ENCODE measurements around the gene HLA-DPB1. TPM values are rescaled to one million over a fixed set of nuclear protein-coding genes. Genes with fewer than 3 reads are reported as not detected.

HLA-DPB1 gene
- total RNA-seq, 4 donors from 2014 or later, result 33.8 to 44.7 (median 41.0) TPM

- 58 to 65% methylated on average over 3 of the region's 3 CpGs for WGBS, 2 donors
- intact Hi-C loops (cut with DNase I), result loop anchor here (5.0 kb wide), 1 partner anchor 127 kb away; no protein-coding TSS in a partner anchor
- H3K27me3 ChIP-seq, result peaks cover 4% of the 10 kb centered on the region
- H3K27ac ChIP-seq, result no peak overlapping the region
- TF ChIP-seq, protein P1, sequence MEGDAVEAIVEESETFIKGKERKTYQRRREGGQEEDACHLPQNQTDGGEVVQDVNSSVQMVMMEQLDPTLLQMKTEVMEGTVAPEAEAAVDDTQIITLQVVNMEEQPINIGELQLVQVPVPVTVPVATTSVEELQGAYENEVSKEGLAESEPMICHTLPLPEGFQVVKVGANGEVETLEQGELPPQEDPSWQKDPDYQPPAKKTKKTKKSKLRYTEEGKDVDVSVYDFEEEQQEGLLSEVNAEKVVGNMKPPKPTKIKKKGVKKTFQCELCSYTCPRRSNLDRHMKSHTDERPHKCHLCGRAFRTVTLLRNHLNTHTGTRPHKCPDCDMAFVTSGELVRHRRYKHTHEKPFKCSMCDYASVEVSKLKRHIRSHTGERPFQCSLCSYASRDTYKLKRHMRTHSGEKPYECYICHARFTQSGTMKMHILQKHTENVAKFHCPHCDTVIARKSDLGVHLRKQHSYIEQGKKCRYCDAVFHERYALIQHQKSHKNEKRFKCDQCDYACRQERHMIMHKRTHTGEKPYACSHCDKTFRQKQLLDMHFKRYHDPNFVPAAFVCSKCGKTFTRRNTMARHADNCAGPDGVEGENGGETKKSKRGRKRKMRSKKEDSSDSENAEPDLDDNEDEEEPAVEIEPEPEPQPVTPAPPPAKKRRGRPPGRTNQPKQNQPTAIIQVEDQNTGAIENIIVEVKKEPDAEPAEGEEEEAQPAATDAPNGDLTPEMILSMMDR (IDR thresholded peaks at IDR 0.05), result no peak
- no peak for TF ChIP-seq POLR2A (IDR thresholded peaks at IDR 0.05)
- H3K9me3 ChIP-seq, result no peaks in the 10 kb centered on the region
- no peaks in the 10 kb centered on the region for H3K4me1 ChIP-seq
- H3K36me3 ChIP-seq, result no peaks in the 10 kb centered on the region
- no peak for DNase-seq
- no peak overlapping the region for H3K4me3 ChIP-seq (replicated peaks in 1 of 3)
These were observed 44.2 kb downstream of the HLA-DPB1 start for GRCh38 chr6:33120001-33120400.

DNA sequence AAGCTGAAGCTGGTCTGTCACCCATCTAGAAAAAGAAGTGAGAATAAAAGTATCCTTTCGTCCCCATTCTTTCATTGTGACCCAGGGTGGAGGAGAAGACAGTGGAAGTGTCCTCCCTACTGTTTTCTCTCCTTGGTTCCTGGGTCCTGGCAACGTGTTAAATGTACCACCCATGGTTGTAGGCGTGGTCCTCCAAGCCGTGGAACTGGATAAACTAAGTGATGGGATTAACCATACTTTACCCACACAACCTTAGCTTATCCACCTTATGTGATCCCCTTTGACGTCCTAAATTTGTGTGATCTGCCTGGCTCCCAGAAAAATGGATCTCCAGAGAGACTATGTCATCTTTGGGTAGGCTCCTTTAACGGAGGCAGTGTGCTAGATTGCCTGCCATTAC, 47.4 kb downstream of the HLA-DPB1 start:
- no peaks in the 10 kb centered on the region for H3K27me3 ChIP-seq
- no peaks in the 10 kb centered on the region for H3K4me1 ChIP-seq
- 72 to 84% methylated on average over 6 of the region's 6 CpGs for WGBS, 2 donors
- H3K9me3 ChIP-seq, result no peaks in the 10 kb centered on the region
- no peak overlapping the region for H3K4me3 ChIP-seq (replicated peaks in 1 of 3)
- no peak overlapping the region for H3K27ac ChIP-seq
- intact Hi-C loops (cut with DNase I), result loop anchor here (5.0 kb wide), 1 partner anchor 124 kb away; no protein-coding TSS in a partner anchor
- TF ChIP-seq, protein P1 (IDR thresholded peaks at IDR 0.05), result no peak
- no peak for TF ChIP-seq POLR2A (IDR thresholded peaks at IDR 0.05)
- no peak for DNase-seq
- H3K36me3 ChIP-seq, result no peaks in the 10 kb centered on the region

DNA sequence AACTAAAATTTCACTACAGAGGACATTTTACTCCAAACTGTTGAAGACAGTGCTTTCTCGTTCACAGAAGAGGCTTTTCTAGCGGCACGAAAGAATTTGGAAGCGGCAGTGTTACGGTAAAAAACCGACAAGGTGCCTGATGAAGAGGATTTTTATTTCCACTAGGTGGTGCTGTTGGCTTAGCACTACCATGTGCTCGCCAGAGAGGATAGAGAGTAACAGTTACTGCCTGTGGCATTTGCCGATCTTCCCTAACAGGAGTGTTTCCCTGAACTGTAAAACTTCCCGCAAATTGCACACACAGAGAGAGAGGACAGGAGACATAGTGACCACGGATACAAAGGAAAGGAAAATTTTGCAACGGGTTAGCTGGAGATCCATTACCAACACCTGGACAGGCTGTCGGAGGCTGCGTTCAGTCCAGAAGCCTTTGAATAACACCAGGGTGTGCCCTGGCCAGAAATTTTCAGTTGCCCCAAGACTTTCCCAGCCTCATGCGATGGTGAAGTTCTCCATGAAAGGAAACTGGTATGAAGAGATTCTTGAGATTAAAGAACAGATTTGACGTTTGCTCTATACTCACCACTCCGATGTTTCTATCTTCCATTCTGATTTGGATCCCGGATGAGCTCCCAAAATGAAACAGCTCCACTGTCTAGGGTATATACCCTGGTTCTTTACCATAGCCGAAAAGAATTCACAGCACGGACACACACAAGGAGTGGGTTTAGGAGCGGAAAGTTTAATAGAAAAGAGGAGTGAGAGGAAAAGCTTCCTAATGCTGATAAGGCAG, 48.1 kb downstream of the HLA-DPB1 start:
- TF ChIP-seq, protein P1 (IDR thresholded peaks at IDR 0.05), result peak in 3 of 6 experiments; percentile 6 to 39 (median 32)
- no peak for TF ChIP-seq POLR2A (IDR thresholded peaks at IDR 0.05)
- no peak for DNase-seq
- 77 to 83% methylated on average over 20 of the region's 20 CpGs for WGBS, 2 donors
- Histone ChIP-seq H3K4me3 (replicated peaks in 1 of 3) (no peak overlapping the region), H3K36me3 (no peaks in the 10 kb centered on the region), H3K27ac (no peak overlapping the region), H3K4me1 (no peaks in the 10 kb centered on the region), H3K27me3 (no peaks in the 10 kb centered on the region), H3K9me3 (no peaks in the 10 kb centered on the region)
- intact Hi-C loops (cut with DNase I), result loop anchor here (5.0 kb wide), 1 partner anchor 123 kb away; no protein-coding TSS in a partner anchor

- no peaks in the 10 kb centered on the region for H3K36me3 ChIP-seq
- 72 to 91% methylated on average over 4 of the region's 4 CpGs for WGBS, 2 donors
- H3K4me3 ChIP-seq (replicated peaks in 1 of 3), result no peak overlapping the region
- no peaks in the 10 kb centered on the region for H3K4me1 ChIP-seq
- no peaks in the 10 kb centered on the region for H3K9me3 ChIP-seq
- TF ChIP-seq, protein P1 (IDR thresholded peaks at IDR 0.05), result no peak
- TF ChIP-seq POLR2A (IDR thresholded peaks at IDR 0.05), result no peak
- no peak for DNase-seq
- intact Hi-C loops (cut with DNase I), result loop anchor here (5.0 kb wide), 1 partner anchor 123 kb away; no protein-coding TSS in a partner anchor
- H3K27ac ChIP-seq, result no peak overlapping the region
- no peaks in the 10 kb centered on the region for H3K27me3 ChIP-seq
These were observed 48.7 kb downstream of the HLA-DPB1 start for GRCh38 chr6:33124525-33124901.

- no peaks in the 10 kb centered on the region for H3K9me3 ChIP-seq
- H3K27me3 ChIP-seq, result no peaks in the 10 kb centered on the region
- no peak for DNase-seq
- intact Hi-C loops (cut with DNase I), result loop anchor here (5.0 kb wide), 1 partner anchor 122 kb away; no protein-coding TSS in a partner anchor
- H3K4me1 ChIP-seq, result no peaks in the 10 kb centered on the region
- TF ChIP-seq, protein P1 (IDR thresholded peaks at IDR 0.05), result no peak
- no peak for TF ChIP-seq POLR2A (IDR thresholded peaks at IDR 0.05)
- no peak overlapping the region for H3K27ac ChIP-seq
- no peak overlapping the region for H3K4me3 ChIP-seq (replicated peaks in 1 of 3)
- no peaks in the 10 kb centered on the region for H3K36me3 ChIP-seq
- 66 to 73% methylated on average over 4 of the region's 4 CpGs for WGBS, 2 donors
These were observed 49.2 kb downstream of the HLA-DPB1 start for GRCh38 chr6:33124947-33125346.

All from thyroid gland (tissue), 4 donors.